ENCODE data around the gene TBATA. TPM values are rescaled to one million over a fixed set of nuclear protein-coding genes. Genes with fewer than 3 reads are reported as not detected.

TBATA gene
- total and polyA plus RNA-seq, 2 experiments from 2014 or later = not detected

- no peaks in the 10 kb centered on the region for H3K4me1 ChIP-seq (ENCODE audit: low read depth)
- H3K9me3 ChIP-seq (ENCODE audit: low read depth) = no peaks in the 10 kb centered on the region
- no peak overlapping the region for H3K4me3 ChIP-seq
- no peak for TF ChIP-seq CTCF (IDR thresholded peaks at IDR 0.05; ENCODE audit: low read depth, low read length)
- H3K27me3 ChIP-seq = no peaks in the 10 kb centered on the region
- DNase-seq (ENCODE audit: low read depth in 1 of 2, low spot score in 1 of 2) = no peak
- H3K27ac ChIP-seq = no peak overlapping the region
- H3K36me3 ChIP-seq = no peaks in the 10 kb centered on the region
Observed at GRCh38 chr10:70738006-70738760, 47.0 kb downstream of the TBATA start.

GRCh38 chr10:70737250-70737649, 47.9 kb downstream of the TBATA start:
- H3K9me3 ChIP-seq (ENCODE audit: low read depth) = no peaks in the 10 kb centered on the region
- DNase-seq (ENCODE audit: low read depth in 1 of 2, low spot score in 1 of 2) = no peak
- TF ChIP-seq CTCF (IDR thresholded peaks at IDR 0.05; ENCODE audit: low read depth, low read length) = no peak
- H3K36me3 ChIP-seq = no peaks in the 10 kb centered on the region
- H3K27me3 ChIP-seq = no peaks in the 10 kb centered on the region
- no peak overlapping the region for H3K4me3 ChIP-seq
- no peak overlapping the region for H3K27ac ChIP-seq
- H3K4me1 ChIP-seq (ENCODE audit: low read depth) = no peaks in the 10 kb centered on the region

- H3K4me3 ChIP-seq = no peak overlapping the region
- H3K36me3 ChIP-seq = no peaks in the 10 kb centered on the region
- H3K4me1 ChIP-seq (ENCODE audit: low read depth) = no peaks in the 10 kb centered on the region
- H3K9me3 ChIP-seq (ENCODE audit: low read depth) = no peaks in the 10 kb centered on the region
- no peak overlapping the region for H3K27ac ChIP-seq
- no peak for TF ChIP-seq CTCF (IDR thresholded peaks at IDR 0.05; ENCODE audit: low read depth, low read length)
- DNase-seq (ENCODE audit: low read depth in 1 of 2, low spot score in 1 of 2) = no peak
- no peaks in the 10 kb centered on the region for H3K27me3 ChIP-seq
Observed at GRCh38 chr10:70736525-70736924, 48.7 kb downstream of the TBATA start.

- H3K4me1 ChIP-seq (ENCODE audit: low read depth) = no peaks in the 10 kb centered on the region
- H3K4me3 ChIP-seq = no peak overlapping the region
- no peak for DNase-seq (ENCODE audit: low read depth in 1 of 2, low spot score in 1 of 2)
- no peak for TF ChIP-seq CTCF (IDR thresholded peaks at IDR 0.05; ENCODE audit: low read depth, low read length)
- no peaks in the 10 kb centered on the region for H3K9me3 ChIP-seq (ENCODE audit: low read depth)
- H3K36me3 ChIP-seq = no peaks in the 10 kb centered on the region
- no peak overlapping the region for H3K27ac ChIP-seq
- no peaks in the 10 kb centered on the region for H3K27me3 ChIP-seq
Observed at GRCh38 chr10:70735161-70735560, 50.0 kb downstream of the TBATA start.

- H3K4me3 ChIP-seq = no peak overlapping the region
- no peaks in the 10 kb centered on the region for H3K4me1 ChIP-seq (ENCODE audit: low read depth)
- H3K36me3 ChIP-seq = no peaks in the 10 kb centered on the region
- no peak overlapping the region for H3K27ac ChIP-seq
- H3K27me3 ChIP-seq = no peaks in the 10 kb centered on the region
- DNase-seq (ENCODE audit: low read depth in 1 of 2, low spot score in 1 of 2) = no peak
- no peak for TF ChIP-seq CTCF (IDR thresholded peaks at IDR 0.05; ENCODE audit: low read depth, low read length)
- no peaks in the 10 kb centered on the region for H3K9me3 ChIP-seq (ENCODE audit: low read depth)
Observed at GRCh38 chr10:70733051-70733450, 52.1 kb downstream of the TBATA start.

All from cardiac muscle cell (in vitro differentiated cells and primary cell).